Measurements from ENCODE around the gene STARD7. TPM values are rescaled to one million over a fixed set of nuclear protein-coding genes. Genes with fewer than 3 reads are reported as not detected.

Gene STARD7
- polyA plus RNA-seq, 1 donor: 164 TPM

GRCh38 chr2:96137321-96138178 lies 71.1 kb downstream of the STARD7 start:
- no peak for DNase-seq

DNA sequence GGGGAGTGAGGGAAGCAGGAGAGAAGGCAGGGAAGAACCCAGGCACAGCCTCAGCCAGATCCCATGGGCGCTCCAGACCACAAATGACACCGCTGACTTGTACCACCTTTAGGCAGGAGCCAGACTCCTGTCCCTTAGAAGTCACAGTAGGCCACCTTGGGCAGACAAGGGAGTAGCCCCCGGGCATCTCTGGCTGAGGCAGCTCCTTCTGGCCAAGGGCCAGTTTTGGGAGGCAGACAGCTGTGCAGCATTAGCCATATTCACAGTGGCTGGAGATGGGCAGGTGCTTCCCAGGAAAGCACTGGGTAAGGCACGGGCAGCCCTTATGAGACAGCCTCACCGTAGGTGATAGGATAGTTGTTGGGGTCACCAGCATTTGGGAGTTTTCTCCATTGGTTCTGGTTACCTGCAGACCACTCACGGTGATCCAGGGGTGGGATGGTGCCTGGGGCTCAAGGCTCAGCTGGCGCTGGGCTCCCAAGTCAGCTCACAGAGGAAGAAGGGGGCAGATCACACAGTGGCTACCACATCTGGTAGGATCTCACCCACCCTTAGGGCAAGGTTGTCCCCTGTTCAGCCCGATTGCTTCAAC lies 72.4 kb downstream of the STARD7 start:
- no peak for DNase-seq

DNA sequence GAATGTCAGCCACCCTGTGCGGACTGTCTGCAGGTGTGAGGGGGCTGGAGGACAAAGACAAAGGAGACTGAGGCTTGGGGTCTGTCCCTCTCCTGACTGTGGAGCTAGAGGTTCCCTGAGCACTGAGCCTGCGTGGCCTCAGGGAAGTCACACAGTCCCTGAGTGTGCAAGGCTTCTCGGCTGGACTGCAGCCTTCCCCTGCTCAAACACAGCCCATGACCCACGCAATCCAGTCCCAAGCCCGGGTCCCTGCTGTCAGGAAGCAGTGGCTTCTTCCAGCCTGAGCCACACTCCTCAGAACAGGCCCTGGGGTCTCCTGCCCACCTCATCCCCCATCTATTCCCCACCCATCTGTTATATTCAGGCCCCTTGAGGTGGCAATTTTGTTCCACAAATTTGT lies 73.0 kb downstream of the STARD7 start:
- DNase-seq: no peak

DNA sequence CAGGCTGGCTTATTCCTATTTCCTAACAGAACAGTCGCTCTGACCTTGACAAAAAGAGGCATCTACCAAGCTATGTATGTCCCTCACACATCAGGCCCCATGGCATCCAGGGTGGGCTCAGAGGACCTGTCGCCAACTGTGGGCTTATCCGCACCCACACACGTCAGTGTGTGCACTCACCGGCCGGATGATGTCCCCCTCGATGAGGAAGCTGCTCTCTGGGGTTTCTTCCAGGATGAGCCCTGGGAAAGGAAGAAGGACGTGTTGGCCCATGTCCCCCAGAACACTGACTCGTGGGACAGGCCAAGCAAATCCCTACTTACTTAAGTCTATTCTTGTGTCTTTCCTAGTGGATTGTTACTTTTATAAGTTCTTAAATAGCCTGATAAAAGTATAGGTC lies 73.5 kb downstream of the STARD7 start:
- DNase-seq: no peak

Other genes with a start within 250 kb of the STARD7 start
- 31.4 TPM for gene ANKRD36C, start 217.0 kb downstream of the STARD7 start, polyA plus RNA-seq (ENCODE audit: insufficient read length)
- 3.8 TPM for gene GPAT2, start 173.9 kb downstream of the STARD7 start, polyA plus RNA-seq (ENCODE audit: insufficient read length)
- gene ADRA2B, start 92.3 kb downstream of the STARD7 start, polyA plus RNA-seq (ENCODE audit: insufficient read length): 4.4 TPM
- 0.18 TPM for gene ASTL, start 70.3 kb downstream of the STARD7 start, polyA plus RNA-seq (ENCODE audit: insufficient read length)
- gene DUSP2, start 63.4 kb downstream of the STARD7 start, polyA plus RNA-seq (ENCODE audit: insufficient read length): 2.4 TPM
- gene TMEM127, start 57.2 kb upstream of the STARD7 start, polyA plus RNA-seq (ENCODE audit: insufficient read length): 41.2 TPM
- gene CIAO1, start 57.4 kb upstream of the STARD7 start, polyA plus RNA-seq (ENCODE audit: insufficient read length): 83.6 TPM
- gene SNRNP200, start 96.7 kb upstream of the STARD7 start, polyA plus RNA-seq (ENCODE audit: insufficient read length): 214 TPM
- gene ITPRIPL1, start 116.5 kb upstream of the STARD7 start, polyA plus RNA-seq (ENCODE audit: insufficient read length): 5.2 TPM
- 27.0 TPM for gene NCAPH, start 126.9 kb upstream of the STARD7 start, polyA plus RNA-seq (ENCODE audit: insufficient read length)